SK-N-MC (cell line): ENCODE data around the gene CAVIN2.

Source experiments
- DNase-seq: peaks from one replicate; pipeline ENCODE4 v3.0.0-alpha.2; 2011; ENCODE audit warnings: low read depth, low spot score
- H3K27ac ChIP-seq: fragments of 200-600 bp; sonication (generic); 2 replicates; pipeline ENCODE4 v1.5.1; 2016; ENCODE audit warnings: mixed run types
- H3K36me3 ChIP-seq: fragments of 200-600 bp; sonication (generic); 2 replicates; pipeline ENCODE4 v1.6.1; 2017; ENCODE audit warnings: antibody characterized with exemption, low read length, mixed read lengths; ENCODE audit not compliant: insufficient read depth
- H3K4me3 ChIP-seq: fragments of 200-600 bp; sonication (generic); 2 replicates; pipeline ENCODE4 v1.5.1; 2016
- H3K9ac ChIP-seq: fragments of 200-600 bp; sonication (generic); 2 replicates; pipeline ENCODE4 v1.8.0; 2017; ENCODE audit warnings: mixed run types, mixed read lengths; ENCODE audit not compliant: insufficient read length
- H3K9me3 ChIP-seq: fragments of 200-600 bp; sonication (generic); 2 replicates; pipeline ENCODE4 v1.6.1; 2017; ENCODE audit warnings: low read depth, mild to moderate bottlenecking, antibody characterized with exemption, low read length, moderate library complexity, mixed read lengths
- EZH2 ChIP-seq: fragments of 200-600 bp; sonication (generic); IDR thresholded peaks from one replicate; pipeline ENCODE4 v1.6.1; 2017; ENCODE audit warnings: antibody characterized with exemption
- FOXP2 ChIP-seq: optimal IDR thresholded peaks from 2 replicates; pipeline ENCODE3; 2011; ENCODE audit warnings: mild to moderate bottlenecking, moderate library complexity; ENCODE audit not compliant: insufficient read depth; ENCODE audit errors: extremely low read length, control extremely low read depth
- POLR2AphosphoS5 ChIP-seq: IDR thresholded peaks from 2 replicates; pipeline ENCODE4 v1.6.1; 2012; ENCODE audit warnings: mild to moderate bottlenecking, low read depth, low read length, borderline replicate concordance

The CAVIN2 gene

DNA sequence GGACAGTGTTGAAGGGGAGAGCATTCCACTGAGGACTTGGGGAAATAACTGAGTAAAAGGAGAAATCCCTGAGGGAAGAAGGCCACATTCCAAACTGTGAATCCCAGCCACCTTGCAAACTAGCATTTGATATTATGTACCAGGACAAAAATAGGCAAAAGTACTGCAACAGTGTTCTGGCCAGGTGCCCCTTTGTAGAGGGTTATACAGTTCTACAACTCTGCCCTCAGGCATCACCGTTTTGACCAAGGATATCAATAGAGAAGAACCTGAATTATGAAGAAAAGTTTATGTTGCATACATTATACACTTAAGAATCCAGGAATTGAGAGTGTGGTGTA lies 20.6 kb upstream of the CAVIN2 start:
- no peak overlapping the region for H3K4me3 ChIP-seq
- H3K9ac ChIP-seq = no peak overlapping the region
- peak overlapping the region; percentile 42; the same call in 1 of the 2 replicates for H3K27ac ChIP-seq
- no peaks in the 10 kb centered on the region for H3K36me3 ChIP-seq
- DNase-seq = no peak
- no peak for TF ChIP-seq FOXP2
- TF ChIP-seq EZH2 = no peak
- TF ChIP-seq POLR2AphosphoS5 = no peak
- H3K9me3 ChIP-seq = no peaks in the 10 kb centered on the region

DNA sequence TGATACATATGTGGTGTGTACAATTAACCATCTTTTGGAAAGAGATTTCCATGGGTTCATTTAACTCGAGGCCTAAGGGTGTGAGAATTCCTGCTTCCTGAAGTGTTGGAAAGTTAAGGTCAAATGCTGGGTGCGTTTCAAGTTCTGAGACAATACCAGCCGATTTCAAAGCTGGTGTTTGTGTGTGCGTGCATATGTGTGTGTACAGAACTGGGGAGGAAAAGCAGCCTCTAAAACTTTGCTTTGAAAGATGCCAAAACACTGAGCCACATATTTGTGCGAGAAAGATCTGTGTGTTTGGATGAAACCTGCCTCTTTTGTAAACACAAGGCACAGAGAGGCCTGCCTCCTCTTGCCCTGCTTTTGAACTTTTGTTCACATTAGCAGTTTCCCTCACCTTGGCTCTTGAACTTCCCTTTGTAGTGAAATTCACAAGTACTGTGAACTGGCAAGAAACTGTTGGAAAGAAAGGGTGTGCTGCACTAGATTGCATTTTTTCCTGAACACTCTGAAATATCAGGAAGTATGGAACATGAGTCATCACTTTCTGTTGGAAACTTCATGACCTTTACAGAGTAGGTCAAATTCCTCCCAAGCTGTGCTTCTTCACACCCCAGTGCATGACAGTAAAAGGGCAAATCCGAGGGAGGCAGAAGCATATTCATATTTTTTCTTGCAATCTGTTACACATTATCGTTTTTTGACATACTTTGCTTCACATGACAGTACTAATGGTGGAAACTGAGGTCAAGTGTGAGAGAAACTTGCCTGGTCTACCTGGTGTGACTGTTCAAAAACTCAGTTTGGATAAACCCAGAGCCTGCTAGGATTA lies 20.0 kb upstream of the CAVIN2 start:
- Histone ChIP-seq H3K9ac (no peak overlapping the region), H3K9me3 (no peaks in the 10 kb centered on the region), H3K27ac (peak overlapping the region; percentile 42; the same call in 1 of the 2 replicates), H3K36me3 (no peaks in the 10 kb centered on the region), H3K4me3 (no peak overlapping the region)
- TF ChIP-seq FOXP2 (no peak), POLR2AphosphoS5 (no peak; the same call in 1 of the 2 replicates), EZH2 (no peak)
- no peak for DNase-seq

DNA sequence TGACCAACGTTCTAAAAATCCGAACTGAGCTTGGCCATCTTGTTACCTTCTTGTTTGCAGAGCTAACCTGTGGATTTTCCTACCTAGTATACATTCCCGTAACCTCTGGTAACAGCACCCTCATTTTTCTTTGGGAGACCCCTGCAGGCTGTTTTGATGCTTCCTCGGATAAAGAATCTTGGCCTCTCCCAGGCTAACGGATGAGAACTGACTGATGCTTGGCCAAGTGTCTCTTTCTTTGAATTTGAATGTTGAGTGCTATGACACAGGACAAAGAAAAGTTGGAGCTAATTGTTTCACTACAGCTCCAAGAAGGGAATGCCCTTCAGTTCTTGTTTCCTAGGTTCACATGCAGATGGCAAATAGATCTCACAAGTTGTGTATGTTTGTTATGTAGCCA lies 19.3 kb upstream of the CAVIN2 start:
- no peak overlapping the region for H3K4me3 ChIP-seq
- no peak overlapping the region for H3K9ac ChIP-seq
- no peaks in the 10 kb centered on the region for H3K9me3 ChIP-seq
- DNase-seq = no peak
- no peaks in the 10 kb centered on the region for H3K36me3 ChIP-seq
- TF ChIP-seq FOXP2 = no peak
- no peak for TF ChIP-seq EZH2
- TF ChIP-seq POLR2AphosphoS5 = no peak
- no peak overlapping the region for H3K27ac ChIP-seq

DNA sequence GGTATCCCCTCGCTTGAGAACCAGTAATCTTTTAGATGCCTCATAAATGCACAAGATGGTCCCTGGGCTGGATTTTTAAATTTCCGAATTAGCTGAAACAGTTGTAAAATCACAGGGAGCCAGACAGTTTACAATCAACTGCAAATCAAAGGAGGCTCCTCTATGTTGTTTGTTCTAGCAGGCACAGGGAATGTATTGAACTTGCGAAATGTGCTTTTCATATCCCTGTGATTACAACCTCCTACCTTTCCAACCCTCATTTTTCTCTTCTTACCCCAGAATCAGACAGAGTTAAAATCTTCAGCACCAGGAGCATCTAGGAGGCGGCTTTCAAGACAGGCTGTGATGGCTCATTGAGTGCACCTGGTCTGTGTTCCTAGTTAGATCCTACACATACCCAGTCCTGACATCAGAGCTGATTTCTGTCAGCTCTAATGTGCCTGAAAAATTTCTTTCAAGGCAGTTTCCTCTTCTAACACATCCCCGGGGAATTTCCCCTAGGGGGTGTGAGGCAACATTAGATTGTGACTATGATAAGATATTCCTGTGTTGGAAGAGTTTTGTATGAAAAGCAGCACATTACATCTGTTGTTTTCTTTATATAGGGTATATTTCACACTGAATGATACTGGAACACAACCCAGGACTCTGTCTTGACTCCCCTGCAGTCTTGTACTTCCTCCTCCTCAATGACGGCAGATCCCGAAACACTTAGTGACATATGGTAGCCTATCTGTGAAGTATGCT lies 17.9 kb upstream of the CAVIN2 start:
- H3K27ac ChIP-seq = no peak overlapping the region
- no peaks in the 10 kb centered on the region for H3K36me3 ChIP-seq
- H3K9me3 ChIP-seq = no peaks in the 10 kb centered on the region
- DNase-seq = no peak
- no peak overlapping the region for H3K9ac ChIP-seq
- TF ChIP-seq POLR2AphosphoS5 (no peak), EZH2 (no peak), FOXP2 (no peak)
- H3K4me3 ChIP-seq = no peak overlapping the region

DNA sequence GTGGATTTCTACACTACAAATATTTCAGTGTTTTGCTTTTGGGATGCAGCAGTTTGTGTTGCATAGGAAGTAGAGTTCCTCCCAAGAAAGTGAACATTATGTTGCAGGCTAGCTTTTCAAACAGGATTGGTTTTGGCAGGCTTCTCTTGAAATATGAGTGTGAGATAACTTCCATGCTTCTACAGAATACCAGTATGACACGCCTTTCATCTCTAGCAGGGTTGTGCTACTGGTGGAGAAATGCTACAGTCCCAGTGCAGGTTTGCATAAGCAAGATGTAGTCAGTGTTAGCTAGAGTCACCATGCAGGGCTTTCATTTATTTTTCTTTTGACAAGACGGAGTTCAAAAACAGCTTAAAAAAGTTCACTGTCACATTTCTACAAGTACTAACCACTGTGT lies 17.1 kb upstream of the CAVIN2 start:
- H3K27ac ChIP-seq = no peak overlapping the region
- no peak for TF ChIP-seq EZH2
- no peak for TF ChIP-seq POLR2AphosphoS5
- no peak for TF ChIP-seq FOXP2
- no peak overlapping the region for H3K9ac ChIP-seq
- H3K36me3 ChIP-seq = no peaks in the 10 kb centered on the region
- H3K4me3 ChIP-seq = no peak overlapping the region
- no peak for DNase-seq
- no peaks in the 10 kb centered on the region for H3K9me3 ChIP-seq

GRCh38 chr2:191862156-191862775 lies 15.4 kb upstream of the CAVIN2 start:
- DNase-seq = no peak
- Histone ChIP-seq H3K4me3 (no peak overlapping the region), H3K36me3 (no peaks in the 10 kb centered on the region), H3K9ac (no peak overlapping the region), H3K9me3 (no peaks in the 10 kb centered on the region), H3K27ac (no peak overlapping the region)
- no peak for TF ChIP-seq POLR2AphosphoS5
- TF ChIP-seq EZH2 = no peak
- no peak for TF ChIP-seq FOXP2

GRCh38 chr2:191860760-191861466 lies 14.0 kb upstream of the CAVIN2 start:
- no peak overlapping the region for H3K27ac ChIP-seq
- no peak overlapping the region for H3K4me3 ChIP-seq
- no peak for TF ChIP-seq EZH2
- TF ChIP-seq POLR2AphosphoS5 = no peak
- TF ChIP-seq FOXP2 = no peak

DNA sequence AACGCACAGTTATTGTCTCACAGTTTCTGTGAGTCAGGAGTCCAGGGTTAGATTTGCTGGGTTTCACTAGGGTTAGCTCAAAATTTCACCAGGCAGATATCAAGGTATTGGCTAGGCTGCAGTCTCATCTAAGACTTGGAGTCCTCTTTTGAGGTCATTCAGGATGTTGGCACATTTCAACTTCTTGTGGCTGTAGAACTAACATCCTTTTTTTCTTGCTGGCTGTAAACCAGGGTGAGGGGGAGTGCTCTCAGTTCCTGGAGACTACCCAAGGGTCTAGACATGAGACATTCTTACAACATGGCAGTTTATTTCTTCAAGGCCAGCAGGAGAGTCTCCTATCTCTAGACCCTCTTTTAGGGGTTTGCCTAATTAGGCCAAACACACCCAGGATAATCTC lies 12.8 kb upstream of the CAVIN2 start:
- TF ChIP-seq POLR2AphosphoS5 = no peak
- TF ChIP-seq EZH2 = no peak
- TF ChIP-seq FOXP2 = no peak
- no peak overlapping the region for H3K9ac ChIP-seq
- no peak for DNase-seq
- no peaks in the 10 kb centered on the region for H3K36me3 ChIP-seq
- no peak overlapping the region for H3K27ac ChIP-seq
- H3K4me3 ChIP-seq = no peak overlapping the region
- no peaks in the 10 kb centered on the region for H3K9me3 ChIP-seq

More at GRCh38 chr2:191860760-191861466, 14.0 kb upstream of the CAVIN2 start:
- Histone ChIP-seq H3K9me3 (no peaks in the 10 kb centered on the region), H3K36me3 (no peaks in the 10 kb centered on the region), H3K9ac (no peak overlapping the region)
- no peak for DNase-seq
